DMS114 treated with DMSO at 0.1 percent for 48 hours (cell line): ENCODE results near the gene DNAJC18.

ENCODE experiments used
- DNase-seq: peaks from one replicate; lab custom pipeline; 2025; ENCODE audit not compliant: unreplicated experiment; lab: John Stamatoyannopoulos, UW

DNAJC18 gene

GRCh38 chr5:139371482-139372435 is 67.6 kb downstream of the DNAJC18 start:
- DNase-seq, result no peak

- DNase-seq, result no peak
These were observed 70.1 kb downstream of the DNAJC18 start for GRCh38 chr5:139369181-139369580.

DNA sequence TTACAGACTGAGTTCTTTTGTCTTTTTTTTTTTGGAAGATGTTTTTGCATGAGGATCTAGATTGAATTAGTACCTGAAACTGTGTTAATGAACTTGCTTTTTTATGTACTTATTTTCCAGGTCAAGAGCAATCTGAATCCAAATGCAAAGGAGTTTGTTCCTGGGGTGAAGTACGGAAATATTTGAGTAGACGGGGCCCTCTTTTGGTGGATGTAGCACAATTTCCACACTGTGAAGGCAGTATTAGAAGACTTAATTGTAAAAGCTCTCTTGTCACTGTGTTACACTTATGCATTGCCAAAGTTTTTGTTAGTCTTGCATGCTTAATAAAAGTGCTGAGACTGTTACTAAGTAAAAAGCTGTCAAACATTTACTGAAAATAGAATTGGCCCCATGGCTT is 70.7 kb downstream of the DNAJC18 start:
- peak; percentile 16 for DNase-seq

DNA sequence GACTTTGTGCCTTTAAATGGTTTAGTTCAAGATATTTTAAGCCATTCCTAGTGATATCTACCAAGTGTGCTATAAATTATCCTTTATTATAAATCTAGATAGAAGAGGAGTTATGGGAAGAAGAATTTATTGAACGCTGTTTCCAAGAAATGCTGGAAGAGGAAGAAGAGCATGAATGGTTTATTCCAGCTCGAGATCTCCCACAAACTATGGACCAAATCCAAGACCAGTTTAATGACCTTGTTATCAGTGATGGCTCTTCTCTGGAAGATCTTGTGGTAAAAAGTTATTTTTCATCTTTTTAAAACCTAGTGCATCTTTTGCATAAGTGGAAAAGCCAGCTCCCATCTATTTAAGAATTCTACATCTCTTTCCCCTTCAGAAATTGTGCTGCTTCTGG is 74.9 kb downstream of the DNAJC18 start:
- DNase-seq, result no peak

DNA sequence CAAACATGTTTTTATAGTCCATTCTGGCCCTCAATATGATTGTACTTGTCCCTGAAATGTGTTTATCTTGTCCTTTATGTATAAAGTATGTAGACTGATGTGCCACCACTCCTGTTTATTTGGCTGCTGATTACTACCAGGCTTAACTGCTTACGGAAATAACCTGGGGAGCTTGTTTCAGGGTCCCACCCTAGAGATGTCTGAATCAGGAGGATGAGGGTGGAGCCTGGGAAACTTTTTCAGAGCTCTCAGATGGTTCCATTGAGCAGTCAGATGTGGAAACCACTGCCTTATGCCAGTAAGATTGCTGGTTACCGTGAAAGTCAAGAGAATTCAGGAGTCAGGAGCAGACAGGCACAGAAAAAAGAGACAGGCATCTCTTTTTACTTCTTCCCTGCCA is 75.4 kb downstream of the DNAJC18 start:
- DNase-seq, result no peak

- no peak for DNase-seq
These were observed 77.4 kb downstream of the DNAJC18 start for GRCh38 chr5:139361835-139362429.

GRCh38 chr5:139360384-139360783 is 78.9 kb downstream of the DNAJC18 start:
- DNase-seq, result no peak
